Erythroblast (primary cell): ENCODE results near the gene BNIP1.

Source experiments
- GATA1 ChIP-seq: IDR thresholded peaks from 2 replicates; pipeline ENCODE4 v1.6.1; 2011; ENCODE audit warnings: low read depth, mild to moderate bottlenecking, control low read depth, low read length, moderate library complexity
- POLR2A ChIP-seq: IDR thresholded peaks from 2 replicates; pipeline ENCODE4 v1.6.1; 2011; ENCODE audit warnings: mild to moderate bottlenecking, low read length

DNA sequence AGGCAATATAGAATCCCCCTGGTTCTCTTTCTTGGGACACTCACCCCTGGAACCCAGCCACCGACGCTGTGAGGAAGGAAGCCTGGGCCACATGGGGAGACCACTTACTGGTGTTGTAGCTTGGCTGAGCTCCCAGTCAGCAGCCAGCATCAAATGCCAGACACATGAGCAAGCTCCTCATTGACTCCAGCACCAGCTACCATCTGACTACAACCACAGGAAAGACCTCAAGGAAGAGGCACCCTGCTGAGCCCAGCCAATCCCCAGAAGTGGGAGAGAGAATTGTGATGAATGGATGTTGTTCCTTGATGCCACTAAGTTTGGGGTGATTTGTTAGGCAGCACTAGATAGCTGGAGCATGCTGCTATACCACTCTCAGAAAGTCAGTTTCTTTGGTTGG lies 36.0 kb downstream of the BNIP1 start:
- no peak for TF ChIP-seq POLR2A
- no peak for TF ChIP-seq GATA1
